Neural crest cell (in vitro differentiated cells): ENCODE measurements around the gene TIMP2. TPM values are rescaled to one million over a fixed set of nuclear protein-coding genes. Genes with fewer than 3 reads are reported as not detected.

Source experiments
- DNase-seq: peaks from one replicate; pipeline ENCODE4 v3.0.0; 2021; ENCODE audit warnings: low read depth, mixed read lengths, low spot score
- H3K27ac Mint-ChIP-seq: one replicate; pipeline ENCODE4 v1.8.0; 2021; ENCODE audit warnings: mild to moderate bottlenecking, mixed read lengths; ENCODE audit not compliant: unreplicated experiment
- H3K27me3 Mint-ChIP-seq: 2 replicates; pipeline ENCODE4 v1.8.0; 2021; ENCODE audit warnings: low read depth, mild to moderate bottlenecking, mixed read lengths
- H3K36me3 Mint-ChIP-seq: 2 replicates; pipeline ENCODE4 v1.8.0; 2021; ENCODE audit warnings: low read depth, mild to moderate bottlenecking, mixed read lengths
- H3K4me1 Mint-ChIP-seq: 2 replicates; pipeline ENCODE4 v1.8.0; 2021; ENCODE audit warnings: mixed read lengths
- H3K4me3 Mint-ChIP-seq: one replicate; pipeline ENCODE4 v1.8.0; 2021; ENCODE audit warnings: mild to moderate bottlenecking, mixed read lengths
- H3K9me3 Mint-ChIP-seq: 2 replicates; pipeline ENCODE4 v1.8.0; 2021; ENCODE audit warnings: mixed read lengths
- total RNA-seq: library from RNA; stranded (reverse); gene quantifications from 2 replicates; pipeline ENCODE4 v1.2.1, GENCODE V29; 2021
- TF ChIP-seq, protein P1 (sequence below): fragments of 200-600 bp; sonication (generic); conservative IDR thresholded peaks from 2 replicates; pipeline ENCODE4 v1.5.0; 2021; ENCODE audit warnings: antibody characterized with exemption, mild to moderate bottlenecking

Gene TIMP2
- total RNA-seq, 1 donor from 2014 or later: 58.5 TPM

DNA sequence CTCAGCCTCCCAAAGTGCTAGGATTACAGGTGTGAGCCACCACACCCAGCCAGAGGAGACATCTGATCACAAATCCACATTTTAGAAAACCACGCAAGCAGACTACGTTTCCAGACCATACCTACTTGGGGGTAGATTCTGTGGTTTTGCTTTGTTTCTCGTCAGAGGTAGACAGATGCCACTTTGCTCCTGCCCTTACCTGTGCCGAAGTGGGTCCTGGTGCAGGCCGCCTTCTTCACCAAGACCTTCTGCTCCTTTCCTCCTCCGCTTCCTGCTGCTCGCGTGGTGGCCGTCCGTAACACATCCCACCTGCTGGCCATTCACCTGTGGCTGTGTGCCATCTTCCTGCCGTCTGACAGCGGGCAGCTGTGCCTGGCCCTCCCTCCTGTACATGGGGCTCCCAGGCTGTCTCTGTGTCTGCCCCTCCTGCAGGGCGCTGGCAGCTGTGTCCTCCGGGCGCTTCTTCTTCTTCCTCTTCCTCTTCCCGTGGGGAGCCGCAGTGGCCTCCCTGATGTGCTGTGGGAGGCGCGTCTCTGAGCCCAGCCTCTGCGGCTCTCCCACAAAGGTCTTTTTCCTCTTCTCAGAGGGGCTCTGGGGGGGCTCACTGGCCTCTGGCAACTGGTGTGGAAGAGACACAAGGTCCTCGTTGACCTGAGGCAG lies 121.9 kb downstream of the TIMP2 start:
- Mint-ChIP-seq H3K4me3 (no peak overlapping the region), H3K27ac (no peak overlapping the region), H3K4me1 (no peaks in the 10 kb centered on the region), H3K27me3 (no peaks in the 10 kb centered on the region), H3K36me3 (peaks cover 6% of the 10 kb centered on the region), H3K9me3 (no peaks in the 10 kb centered on the region)
- DNase-seq: no peak
- TF ChIP-seq, protein P1, sequence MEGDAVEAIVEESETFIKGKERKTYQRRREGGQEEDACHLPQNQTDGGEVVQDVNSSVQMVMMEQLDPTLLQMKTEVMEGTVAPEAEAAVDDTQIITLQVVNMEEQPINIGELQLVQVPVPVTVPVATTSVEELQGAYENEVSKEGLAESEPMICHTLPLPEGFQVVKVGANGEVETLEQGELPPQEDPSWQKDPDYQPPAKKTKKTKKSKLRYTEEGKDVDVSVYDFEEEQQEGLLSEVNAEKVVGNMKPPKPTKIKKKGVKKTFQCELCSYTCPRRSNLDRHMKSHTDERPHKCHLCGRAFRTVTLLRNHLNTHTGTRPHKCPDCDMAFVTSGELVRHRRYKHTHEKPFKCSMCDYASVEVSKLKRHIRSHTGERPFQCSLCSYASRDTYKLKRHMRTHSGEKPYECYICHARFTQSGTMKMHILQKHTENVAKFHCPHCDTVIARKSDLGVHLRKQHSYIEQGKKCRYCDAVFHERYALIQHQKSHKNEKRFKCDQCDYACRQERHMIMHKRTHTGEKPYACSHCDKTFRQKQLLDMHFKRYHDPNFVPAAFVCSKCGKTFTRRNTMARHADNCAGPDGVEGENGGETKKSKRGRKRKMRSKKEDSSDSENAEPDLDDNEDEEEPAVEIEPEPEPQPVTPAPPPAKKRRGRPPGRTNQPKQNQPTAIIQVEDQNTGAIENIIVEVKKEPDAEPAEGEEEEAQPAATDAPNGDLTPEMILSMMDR: no peak

Other genes with a start within 250 kb of the TIMP2 start
- 26.8 and 27.7 TPM in 2 replicates for gene CYTH1, start 143.1 kb downstream of the TIMP2 start, total RNA-seq
- gene USP36, start 84.6 kb downstream of the TIMP2 start, total RNA-seq: 59.0 and 63.2 TPM in 2 replicates
- gene CEP295NL, start 22.2 kb downstream of the TIMP2 start, total RNA-seq: 1.2 TPM in 2 replicates
- gene LGALS3BP, start 54.5 kb upstream of the TIMP2 start, total RNA-seq: 21.7 and 24.3 TPM in 2 replicates
- 62.1 and 63.8 TPM in 2 replicates for gene CANT1, start 84.4 kb upstream of the TIMP2 start, total RNA-seq
- gene C1QTNF1, start 98.8 kb upstream of the TIMP2 start, total RNA-seq: 0.89 and 1.0 TPM in 2 replicates
- gene ENGASE, start 149.4 kb upstream of the TIMP2 start, total RNA-seq: 50.9 and 52.6 TPM in 2 replicates